Heart left ventricle (tissue), 13 donors: ENCODE measurements around the gene OGDH.
A peak's percentile ranks its signal among the peaks of the same experiment; 100 is the strongest.

ENCODE experiments used
- POLR2A ChIP-seq, 2 donors: fragments of 450-650 bp; IDR thresholded peaks; one replicate each; pipeline ENCODE4 v1.6.1; 2017; ENCODE audit warnings: antibody characterized with exemption in 2 of 2, mild to moderate bottlenecking in 2 of 2, moderate library complexity in 2 of 2
- TF ChIP-seq, protein P1 (sequence below), 12 donors: fragments of 200-600 bp; sonication (generic) in 4 of 12; IDR thresholded peaks; one replicate each; pipeline versions ENCODE4 v1.5.0 to v1.8.0; 2018 to 2022; ENCODE audit warnings: antibody characterized with exemption in 12 of 12, mild to moderate bottlenecking in 5 of 12
- donor health status: ischemic (EF 13 %, LVEDD 7.1; RV severe dilation, severe dysfunction).
- donor health status: DM: no; HTN: yes; CAD: no.
- donor health status: DM: no; HTN: no; CAD: no.
- donor health status: ischemic (EF 25% LVEDD 6.9; RV normal size, moderate dysfunction).
- donor health status: ischemic (EF 25% LVEDD 5.7; RV mildly dilated, moderate dysfunction).
- donor health status: ischemic (EF 35%, LVEDD 5.7; RV mildly dilated, moderate dysfunction).
- donor health status: nonischemic (EF 11% LVEDD 7.7; RV severe dilation, severe dysfunction).
- donor health status: DM: yes; HTN: yes; CAD: no.
- donor health status: PGD.
- donor health status: ischemic (EF 29% LVEDD 5.4; RV normal size, mild dysfunction).
- donor health status: nonischemic (EF 23%, LVEDD 6.1; RV moderate dilation, normal function).

GRCh38 chr7:44565795-44566559 lies 40.5 kb upstream of the OGDH start:
- TF ChIP-seq, protein P1, sequence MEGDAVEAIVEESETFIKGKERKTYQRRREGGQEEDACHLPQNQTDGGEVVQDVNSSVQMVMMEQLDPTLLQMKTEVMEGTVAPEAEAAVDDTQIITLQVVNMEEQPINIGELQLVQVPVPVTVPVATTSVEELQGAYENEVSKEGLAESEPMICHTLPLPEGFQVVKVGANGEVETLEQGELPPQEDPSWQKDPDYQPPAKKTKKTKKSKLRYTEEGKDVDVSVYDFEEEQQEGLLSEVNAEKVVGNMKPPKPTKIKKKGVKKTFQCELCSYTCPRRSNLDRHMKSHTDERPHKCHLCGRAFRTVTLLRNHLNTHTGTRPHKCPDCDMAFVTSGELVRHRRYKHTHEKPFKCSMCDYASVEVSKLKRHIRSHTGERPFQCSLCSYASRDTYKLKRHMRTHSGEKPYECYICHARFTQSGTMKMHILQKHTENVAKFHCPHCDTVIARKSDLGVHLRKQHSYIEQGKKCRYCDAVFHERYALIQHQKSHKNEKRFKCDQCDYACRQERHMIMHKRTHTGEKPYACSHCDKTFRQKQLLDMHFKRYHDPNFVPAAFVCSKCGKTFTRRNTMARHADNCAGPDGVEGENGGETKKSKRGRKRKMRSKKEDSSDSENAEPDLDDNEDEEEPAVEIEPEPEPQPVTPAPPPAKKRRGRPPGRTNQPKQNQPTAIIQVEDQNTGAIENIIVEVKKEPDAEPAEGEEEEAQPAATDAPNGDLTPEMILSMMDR (IDR thresholded peaks at IDR 0.05) = peak in 5 of 12 donors; percentile 1 to 26 (median 5)
- TF ChIP-seq POLR2A (IDR thresholded peaks at IDR 0.05) = no peak
